GM18505 (cell line): ENCODE results near the gene MYO10.

Source experiments
- ATAC-seq: cut with Tn5 transposase; IDR thresholded peaks from one replicate; pipeline ENCODE4 v1.9.1; 2021; ENCODE audit not compliant: unreplicated experiment
- POLR2A ChIP-seq: IDR thresholded peaks from 4 replicates; pipeline ENCODE4 v1.6.1; 2011; ENCODE audit warnings: borderline replicate concordance; ENCODE audit not compliant: insufficient read depth, insufficient read length; ENCODE audit errors: extremely low read depth

The MYO10 gene

GRCh38 chr5:16916262-16916878 lies 19.7 kb downstream of the MYO10 start:
- no peak for TF ChIP-seq POLR2A
- no peak for ATAC-seq

- no peak for ATAC-seq
- TF ChIP-seq POLR2A: no peak
These were observed 21.5 kb downstream of the MYO10 start for GRCh38 chr5:16914584-16914983.

- ATAC-seq: no peak
- no peak for TF ChIP-seq POLR2A
These were observed 22.0 kb downstream of the MYO10 start for GRCh38 chr5:16914108-16914435.

- TF ChIP-seq POLR2A: no peak
- no peak for ATAC-seq
These were observed 22.6 kb downstream of the MYO10 start for GRCh38 chr5:16913187-16914107.

- no peak for TF ChIP-seq POLR2A
- ATAC-seq: no peak
These were observed 24.0 kb downstream of the MYO10 start for GRCh38 chr5:16912080-16912479.

GRCh38 chr5:16909464-16909863 lies 26.6 kb downstream of the MYO10 start:
- TF ChIP-seq POLR2A: no peak
- ATAC-seq: no peak

- no peak for TF ChIP-seq POLR2A
- ATAC-seq: no peak
These were observed 28.8 kb downstream of the MYO10 start for GRCh38 chr5:16907270-16907669.

- no peak for ATAC-seq
- TF ChIP-seq POLR2A: no peak
These were observed 29.8 kb downstream of the MYO10 start for GRCh38 chr5:16906255-16906654.

GRCh38 chr5:16903480-16904300 lies 32.4 kb downstream of the MYO10 start:
- no peak for ATAC-seq
- no peak for TF ChIP-seq POLR2A

GRCh38 chr5:16902846-16903245 lies 33.2 kb downstream of the MYO10 start:
- no peak for ATAC-seq
- no peak for TF ChIP-seq POLR2A

- no peak for TF ChIP-seq POLR2A
- no peak for ATAC-seq
These were observed 35.0 kb downstream of the MYO10 start for GRCh38 chr5:16901021-16901644.

GRCh38 chr5:16899171-16899570 lies 36.9 kb downstream of the MYO10 start:
- ATAC-seq: no peak
- TF ChIP-seq POLR2A: no peak

- no peak for TF ChIP-seq POLR2A
These were observed 38.3 kb downstream of the MYO10 start for GRCh38 chr5:16897800-16898199.

More at GRCh38 chr5:16897800-16898199, 38.3 kb downstream of the MYO10 start:
- ATAC-seq: no peak
